Activated CD4-positive, alpha-beta T cell treated with anti-CD3 and anti-CD28 coated beads, Interleukin-2, amount 50 U/mL, for 48 hours (primary cell): ENCODE results near the gene RNF32.
"Not testable (repeated sequence)": the region's sequence is repeated elsewhere in the genome, so short reads cannot be mapped to it uniquely, and the experiment has no call there.

Experiments used
- DNase-seq, 2 experiments: peaks; one replicate each; pipeline ENCODE4 v3.0.0-alpha.2; 2020

RNF32 gene

DNA sequence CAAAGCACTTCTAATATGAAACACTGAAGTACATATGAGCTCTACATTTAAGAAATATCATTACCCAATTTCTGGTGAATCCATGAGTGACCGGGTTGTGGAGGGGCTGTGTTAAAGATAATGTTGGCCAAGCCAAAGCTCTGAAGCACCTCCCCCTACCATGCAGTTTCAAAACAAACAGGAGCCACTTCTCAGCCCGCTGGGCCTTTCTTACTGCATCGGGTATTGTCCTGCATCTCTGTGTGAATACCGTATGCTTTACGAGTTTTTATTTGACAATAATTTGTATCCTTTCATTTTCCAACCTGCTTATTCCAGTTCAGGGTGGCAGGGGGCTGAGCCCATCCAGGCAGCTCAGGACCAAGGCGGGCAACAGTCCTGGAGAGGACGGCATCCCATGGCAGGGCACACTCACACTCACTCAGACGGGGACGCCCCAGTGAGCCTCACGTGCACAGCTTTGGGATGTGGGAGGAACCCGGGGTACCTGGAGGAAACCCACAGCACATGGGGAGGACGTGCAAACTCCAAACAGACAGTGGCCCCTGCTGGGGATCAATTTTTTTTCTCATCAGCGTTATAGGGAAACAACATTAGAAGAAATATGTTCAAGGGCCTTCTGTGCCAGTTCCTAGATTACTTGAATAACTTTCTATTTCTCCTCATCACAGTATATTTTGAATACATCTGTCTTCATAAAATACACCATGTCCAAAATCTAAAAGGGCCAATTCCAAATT, 1.9 kb downstream of the RNF32 start:
- no peak for DNase-seq

DNA sequence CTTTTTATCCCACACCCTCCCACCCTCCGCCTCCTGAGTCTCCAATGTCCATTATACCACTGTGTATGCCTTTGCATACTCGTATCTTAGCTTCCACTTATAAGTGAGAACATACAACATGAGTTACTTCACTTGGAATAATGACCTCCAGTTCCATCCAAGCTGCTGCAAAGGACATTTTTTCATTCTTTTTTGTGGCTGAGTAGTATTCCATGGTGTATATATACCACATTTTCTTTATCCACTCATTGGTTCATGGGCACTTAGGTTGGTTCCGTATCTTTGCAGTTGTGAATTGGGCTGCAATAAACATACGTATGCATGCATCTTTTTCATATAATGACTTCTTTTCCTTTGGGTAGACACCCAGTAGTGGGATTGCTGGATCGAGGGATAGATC, 6.8 kb downstream of the RNF32 start:
- not testable (repeated sequence) for DNase-seq

- DNase-seq: peak in 1 of 2 experiments; percentile 18
Observed at GRCh38 chr7:156650042-156650441, 9.5 kb downstream of the RNF32 start.

- DNase-seq: no peak
Observed at GRCh38 chr7:156651474-156651873, 10.9 kb downstream of the RNF32 start.

DNA sequence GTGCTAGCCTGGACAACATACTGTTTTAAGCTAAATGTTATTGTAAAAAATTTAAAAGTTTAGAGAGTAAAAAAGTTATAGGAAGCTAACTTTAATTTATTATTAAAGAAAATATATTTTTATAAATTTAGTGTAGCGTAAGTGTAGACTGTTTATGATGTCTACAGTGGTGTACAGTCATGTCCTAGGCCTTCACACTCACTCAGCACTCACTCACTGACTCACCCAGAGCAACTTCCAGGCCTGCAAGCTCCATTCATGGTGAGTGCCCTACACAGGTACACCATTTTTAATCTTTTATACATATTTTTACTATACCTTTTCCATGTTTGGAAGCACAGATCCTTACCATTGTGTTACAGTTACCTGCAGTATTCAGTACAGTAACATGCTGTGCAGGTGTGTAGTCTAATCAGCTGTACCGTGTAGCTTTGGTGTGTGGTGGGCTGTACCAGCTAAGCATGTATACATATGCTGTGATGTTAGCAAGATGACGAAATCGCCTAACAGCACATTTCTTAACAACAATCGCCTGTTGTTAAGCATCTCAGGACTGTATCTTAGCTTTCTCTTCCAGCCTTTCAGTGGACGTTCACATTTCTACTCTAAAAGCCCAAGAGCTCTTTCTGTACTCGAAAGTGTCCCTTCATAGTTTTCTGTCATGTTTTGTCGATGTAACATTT, 12.5 kb downstream of the RNF32 start:
- no peak for DNase-seq

GRCh38 chr7:156654511-156655234, 14.1 kb downstream of the RNF32 start:
- no peak for DNase-seq

DNA sequence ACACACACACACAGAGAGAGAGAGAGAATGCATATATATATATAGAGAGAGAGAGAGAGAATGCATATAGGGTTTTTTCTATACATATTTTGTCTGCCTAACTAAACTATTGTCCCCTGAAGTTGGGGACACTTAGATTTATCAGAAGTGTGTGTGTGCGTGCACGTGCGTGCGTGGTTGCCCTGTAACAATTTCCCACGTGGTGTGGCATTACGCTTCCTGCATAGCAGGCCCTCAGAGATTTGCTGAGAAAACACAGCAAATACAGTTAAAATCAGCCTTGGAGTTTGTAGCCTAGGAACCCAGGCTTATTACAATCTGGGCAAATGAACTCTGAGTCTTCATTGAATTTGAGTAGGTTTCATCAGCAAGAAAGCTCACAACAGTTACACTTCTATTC, 14.7 kb downstream of the RNF32 start:
- DNase-seq: no peak

- no peak for DNase-seq
Observed at GRCh38 chr7:156655983-156656382, 15.4 kb downstream of the RNF32 start.

- no peak for DNase-seq
Observed at GRCh38 chr7:156656598-156656997, 16.0 kb downstream of the RNF32 start.

DNA sequence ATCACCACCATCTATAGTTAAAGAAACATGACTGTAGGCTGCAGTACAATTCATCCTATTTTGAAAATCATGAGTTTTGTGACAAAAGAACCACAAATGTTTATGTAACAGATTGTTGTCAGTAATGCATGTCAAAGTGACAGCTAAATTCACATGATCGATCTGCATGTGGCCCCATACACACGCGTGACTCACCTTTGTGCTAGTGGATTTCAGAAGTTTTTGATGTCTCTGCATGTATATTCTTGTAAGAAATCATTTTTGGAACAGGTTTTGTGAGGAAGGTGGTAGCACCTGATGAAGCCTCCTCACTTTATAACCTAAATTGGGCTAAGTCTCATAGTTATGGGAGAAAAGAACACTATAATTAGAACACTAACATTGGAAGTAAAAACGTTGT, 17.1 kb downstream of the RNF32 start:
- DNase-seq: no peak

- no peak for DNase-seq
Observed at GRCh38 chr7:156659203-156659602, 18.6 kb downstream of the RNF32 start.

- DNase-seq: no peak
Observed at GRCh38 chr7:156659961-156660360, 19.4 kb downstream of the RNF32 start.

DNA sequence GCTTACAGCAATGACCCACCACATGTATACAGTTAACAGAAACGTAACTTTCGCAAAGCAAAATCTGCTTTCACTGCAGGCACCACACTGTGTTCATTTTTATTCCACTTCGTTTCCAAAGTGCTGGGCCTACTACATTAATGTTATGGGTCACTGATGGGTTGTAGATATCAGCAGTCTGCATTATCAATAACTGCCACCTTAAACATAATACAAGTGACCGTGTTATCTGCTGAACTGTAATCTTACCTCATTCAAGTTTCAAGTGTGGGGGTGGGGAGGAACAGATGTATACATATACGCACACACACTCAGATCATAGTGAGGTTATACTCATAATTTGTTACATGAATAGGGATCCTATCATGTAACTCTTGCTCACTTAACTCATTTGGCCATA, 21.1 kb downstream of the RNF32 start:
- DNase-seq: no peak

DNA sequence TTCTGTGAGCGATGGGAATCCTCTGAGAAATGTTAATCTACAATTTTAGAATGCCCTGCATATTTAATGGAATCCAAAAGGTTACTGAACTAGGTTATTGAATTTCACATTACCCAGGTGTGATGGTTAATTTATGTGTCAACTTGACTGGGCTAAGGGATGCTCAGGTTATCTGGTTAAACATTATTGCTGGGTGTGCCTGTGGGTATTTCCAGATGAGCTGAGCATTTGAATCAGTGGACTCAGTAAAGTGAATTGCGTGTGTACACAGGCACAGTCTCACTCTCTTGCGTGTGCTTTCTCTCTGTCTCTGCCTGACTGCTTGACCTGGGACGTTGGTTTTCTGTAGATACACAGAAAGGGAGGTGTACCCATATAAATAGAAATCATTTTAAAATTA, 21.7 kb downstream of the RNF32 start:
- DNase-seq: no peak

DNA sequence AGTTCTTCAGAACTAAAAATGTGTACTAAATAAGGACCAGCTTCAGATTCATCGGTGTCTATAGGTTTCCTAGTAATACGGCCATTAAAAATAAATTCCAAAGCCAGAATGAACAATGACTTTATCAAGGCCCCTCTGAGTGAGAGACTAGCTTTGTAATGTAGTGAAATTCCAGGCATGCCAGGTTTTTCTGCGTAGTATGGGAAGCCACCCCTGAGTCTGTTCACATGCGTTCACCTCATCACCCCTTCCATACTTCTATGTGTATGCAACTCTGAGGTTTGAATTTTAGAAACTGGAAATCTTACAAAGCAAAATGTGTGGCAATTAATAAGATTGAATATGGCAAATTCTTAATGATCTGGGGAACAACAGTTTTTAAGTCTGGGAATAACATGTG, 24.5 kb downstream of the RNF32 start:
- no peak for DNase-seq

GRCh38 chr7:156666368-156667109, 26.0 kb downstream of the RNF32 start:
- DNase-seq: no peak

DNA sequence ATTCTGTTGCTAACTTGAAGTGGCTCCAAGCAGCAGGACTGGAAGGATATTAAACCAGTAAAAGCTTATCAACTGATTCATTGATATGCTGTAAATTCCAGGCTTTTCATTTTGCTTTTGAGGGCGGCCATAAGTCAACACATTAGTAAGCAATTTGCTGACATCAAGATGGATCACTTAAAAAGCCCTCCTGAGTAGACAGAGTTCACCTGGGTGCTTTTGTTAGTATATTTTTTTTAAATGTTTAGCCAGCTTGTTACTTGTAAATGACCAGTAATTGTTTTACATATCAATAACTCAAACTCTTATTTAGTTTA, 26.5 kb downstream of the RNF32 start:
- DNase-seq: no peak

DNA sequence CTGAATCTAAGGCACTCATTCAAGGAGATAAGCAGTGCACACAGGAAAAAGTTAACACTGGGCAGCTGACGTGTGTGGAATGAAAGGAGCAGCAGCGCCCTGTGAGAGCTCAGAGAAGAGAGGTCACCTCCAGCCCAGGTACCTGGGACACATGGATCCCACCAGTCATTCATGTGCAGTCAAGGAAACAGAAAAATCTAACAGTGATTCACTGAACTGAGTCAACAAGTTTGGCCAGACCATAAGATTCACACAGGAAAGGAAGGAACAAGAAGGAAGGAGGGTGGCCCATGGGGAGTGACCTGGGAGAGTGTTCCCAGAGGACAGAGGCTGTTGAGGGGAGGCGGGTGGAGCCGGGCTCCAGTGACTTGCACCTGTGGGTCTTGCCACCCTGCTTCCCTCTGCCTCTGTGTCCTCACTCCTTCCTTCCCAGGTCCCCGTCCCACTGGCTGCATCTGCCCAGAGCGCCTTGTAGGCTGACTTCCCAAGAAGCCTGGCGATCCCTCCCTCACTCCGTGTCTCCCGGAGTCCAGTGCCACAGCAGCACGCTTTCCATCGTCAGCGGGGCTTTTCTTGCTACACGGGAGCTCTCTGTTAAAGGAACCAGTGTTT, 27.7 kb downstream of the RNF32 start:
- no peak for DNase-seq

GRCh38 chr7:156669035-156669828, 28.7 kb downstream of the RNF32 start:
- no peak for DNase-seq

DNA sequence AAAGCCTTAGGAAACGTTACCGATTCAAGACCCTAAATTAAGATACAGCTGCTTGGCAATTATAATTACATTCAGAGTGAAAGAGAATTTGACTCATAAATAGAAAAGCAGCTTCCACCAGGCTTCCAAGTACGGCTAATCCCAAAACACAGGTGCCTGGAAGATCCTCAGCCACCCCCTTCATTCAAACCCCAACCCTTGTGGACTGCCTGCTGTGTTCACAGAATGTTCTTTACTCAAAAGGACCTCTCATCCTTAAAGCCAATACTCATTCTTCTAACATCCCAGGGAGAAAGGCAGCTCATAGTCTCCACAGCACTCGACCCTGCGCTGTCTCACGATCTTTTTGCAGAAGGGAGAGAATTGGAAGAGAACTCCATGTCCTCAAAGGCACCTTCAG, 32.9 kb downstream of the RNF32 start:
- DNase-seq: no peak

DNA sequence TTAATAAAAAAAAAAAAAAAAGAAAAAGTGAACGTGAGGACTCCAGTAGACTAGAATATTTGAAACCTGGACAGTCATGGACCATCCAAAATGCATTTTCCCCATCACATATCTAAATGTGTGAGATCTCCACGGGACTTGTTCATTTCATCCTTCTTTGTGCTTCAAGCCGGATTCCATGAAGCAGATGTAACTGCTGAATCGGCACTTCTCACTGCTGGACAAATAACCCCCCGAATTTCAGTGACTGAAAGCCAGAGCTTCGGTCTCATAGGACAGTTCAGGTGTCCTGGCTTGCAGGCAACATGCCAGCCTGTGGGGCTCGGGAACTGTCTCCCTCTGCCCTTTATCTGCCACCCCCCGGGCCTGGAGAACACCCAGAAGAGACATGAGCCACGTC, 33.3 kb downstream of the RNF32 start:
- no peak for DNase-seq

DNA sequence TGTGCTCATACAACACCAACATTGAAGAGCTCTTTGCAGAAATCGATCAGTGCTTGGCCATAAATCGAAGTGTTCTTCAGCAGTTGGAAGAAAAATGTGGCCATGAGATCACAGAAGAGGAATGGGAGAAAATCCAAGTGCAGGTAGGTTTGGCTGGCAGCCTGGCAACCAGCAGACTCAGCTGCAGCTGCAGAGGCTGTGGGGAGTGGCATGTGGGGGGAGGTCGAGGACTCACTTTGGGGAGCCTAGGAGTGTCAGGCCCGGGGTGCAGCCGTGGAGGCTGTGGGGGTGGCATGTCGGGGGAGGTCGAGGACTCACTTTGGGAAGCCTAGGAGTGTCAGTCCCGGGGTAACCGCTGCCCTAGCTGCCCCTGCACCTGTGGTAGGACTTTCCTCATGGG, 35.1 kb downstream of the RNF32 start:
- DNase-seq: no peak
